OCI-LY1 (cell line): ENCODE results near the gene FCN1.

Source experiments
- H2AFZ ChIP-seq: fragments of 200-600 bp; sonication (generic), shearing (Covaris generic); 2 replicates; pipeline ENCODE4 v1.6.0; 2014; ENCODE audit warnings: antibody characterized with exemption, mild to moderate bottlenecking, low read length
- H3F3A ChIP-seq: fragments of 200-600 bp; sonication (generic), shearing (Covaris generic); 2 replicates; pipeline ENCODE4 v1.6.0; 2014; ENCODE audit warnings: mild to moderate bottlenecking, antibody characterized with exemption, low read length, moderate library complexity; ENCODE audit not compliant: insufficient read depth
- H3K27ac ChIP-seq: fragments of 200-600 bp; sonication (generic); 2 replicates; pipeline ENCODE4 v1.5.1; 2014; ENCODE audit warnings: low read length, mixed run types, mild to moderate bottlenecking, low read depth; ENCODE audit not compliant: poor library complexity, severe bottlenecking
- H3K27me3 ChIP-seq: fragments of 200-600 bp; sonication (generic); 2 replicates; pipeline ENCODE4 v1.6.0; 2014; ENCODE audit warnings: antibody characterized with exemption, mild to moderate bottlenecking, low read length, moderate library complexity; ENCODE audit not compliant: insufficient read depth
- H3K36me3 ChIP-seq: fragments of 200-600 bp; sonication (generic); 2 replicates; pipeline ENCODE4 v1.6.1; 2014; ENCODE audit warnings: mild to moderate bottlenecking, antibody characterized with exemption, low read length, moderate library complexity, mixed read lengths; ENCODE audit not compliant: insufficient read depth
- H3K4me1 ChIP-seq: fragments of 200-600 bp; sonication (generic); 2 replicates; pipeline ENCODE4 v1.5.1; 2014; ENCODE audit warnings: mild to moderate bottlenecking, low read length, moderate library complexity; ENCODE audit not compliant: insufficient read depth, severe bottlenecking
- H3K4me2 ChIP-seq: fragments of 200-600 bp; sonication (generic), shearing (Covaris generic); 2 replicates; pipeline ENCODE4 v1.6.1; 2014; ENCODE audit warnings: low read length
- H3K4me3 ChIP-seq: fragments of 200-600 bp; sonication (generic); 2 replicates; pipeline ENCODE4 v1.5.1; 2014; ENCODE audit warnings: low read length, low read depth, mild to moderate bottlenecking, mixed read lengths; ENCODE audit not compliant: poor library complexity, severe bottlenecking
- H3K79me2 ChIP-seq: fragments of 200-600 bp; shearing (Covaris generic); 2 replicates; pipeline ENCODE4 v1.6.1; 2016; ENCODE audit warnings: mixed run types, low read length, mixed read lengths; ENCODE audit not compliant: insufficient read depth
- H3K9ac ChIP-seq: fragments of 200-600 bp; sonication (generic), shearing (Covaris generic); 2 replicates; pipeline ENCODE4 v1.6.1; 2014; ENCODE audit warnings: mild to moderate bottlenecking, low read length, mixed read lengths
- H3K9me2 ChIP-seq: fragments of 200-600 bp; sonication (generic), shearing (Covaris generic); 2 replicates; pipeline ENCODE4 v1.6.1; 2014; ENCODE audit warnings: low read depth, mild to moderate bottlenecking, low read length, mixed read lengths
- H3K9me3 ChIP-seq: fragments of 200-600 bp; shearing (Covaris generic); 2 replicates; pipeline ENCODE4 v1.6.1; 2014; ENCODE audit warnings: low read length, mixed read lengths
- H4K20me1 ChIP-seq: fragments of 200-600 bp; sonication (generic), shearing (Covaris generic); 2 replicates; pipeline ENCODE4 v1.6.0; 2016; ENCODE audit warnings: mild to moderate bottlenecking, low read length; ENCODE audit not compliant: insufficient read depth
- CTCF ChIP-seq: fragments of 200-600 bp; sonication (generic), shearing (Covaris generic); IDR thresholded peaks from 2 replicates; pipeline ENCODE4 v1.5.1; 2017; ENCODE audit warnings: mild to moderate bottlenecking, antibody characterized with exemption, low read length, moderate library complexity, mixed read lengths
- EZH2 ChIP-seq: fragments of 200-600 bp; sonication (generic), shearing (Covaris generic); IDR thresholded peaks from 2 replicates; pipeline ENCODE4 v1.8.0; 2017; ENCODE audit warnings: borderline replicate concordance, mixed run types, mild to moderate bottlenecking, antibody characterized with exemption, low read length, moderate library complexity, mixed read lengths

FCN1 gene

GRCh38 chr9:134891713-134892112, 26.0 kb downstream of the FCN1 start:
- H3K9me2 ChIP-seq = no peaks in the 10 kb centered on the region
- no peak overlapping the region for H2AFZ ChIP-seq
- no peaks in the 10 kb centered on the region; the same call in 1 of the 2 replicates for H3K36me3 ChIP-seq
- no peak overlapping the region for H3K27ac ChIP-seq
- H3K27me3 ChIP-seq = peaks cover 12% of the 10 kb centered on the region
- no peak overlapping the region for H3K9ac ChIP-seq
- TF ChIP-seq EZH2 (no peak), CTCF (no peak)
- H3K4me1 ChIP-seq = peaks cover 25% of the 10 kb centered on the region
- H3K79me2 ChIP-seq = no peaks in the 10 kb centered on the region
- H4K20me1 ChIP-seq = no peaks in the 10 kb centered on the region
- peaks cover 19% of the 10 kb centered on the region for H3K9me3 ChIP-seq
- H3K4me2 ChIP-seq = no peak overlapping the region
- no peaks in the 10 kb centered on the region for H3F3A ChIP-seq
- H3K4me3 ChIP-seq = no peak overlapping the region

- Histone ChIP-seq H3K4me1 (peaks cover 25% of the 10 kb centered on the region), H3K4me3 (no peak overlapping the region), H3K9me2 (no peaks in the 10 kb centered on the region), H3F3A (no peaks in the 10 kb centered on the region), H3K9me3 (peaks cover 15% of the 10 kb centered on the region), H3K36me3 (no peaks in the 10 kb centered on the region; the same call in 1 of the 2 replicates), H3K4me2 (no peak overlapping the region), H3K27ac (no peak overlapping the region), H3K9ac (no peak overlapping the region), H3K79me2 (no peaks in the 10 kb centered on the region), H3K27me3 (peaks cover 12% of the 10 kb centered on the region), H2AFZ (no peak overlapping the region), H4K20me1 (no peaks in the 10 kb centered on the region)
- TF ChIP-seq CTCF (no peak), EZH2 (no peak)
These were observed 26.7 kb downstream of the FCN1 start for GRCh38 chr9:134891053-134891452.

DNA sequence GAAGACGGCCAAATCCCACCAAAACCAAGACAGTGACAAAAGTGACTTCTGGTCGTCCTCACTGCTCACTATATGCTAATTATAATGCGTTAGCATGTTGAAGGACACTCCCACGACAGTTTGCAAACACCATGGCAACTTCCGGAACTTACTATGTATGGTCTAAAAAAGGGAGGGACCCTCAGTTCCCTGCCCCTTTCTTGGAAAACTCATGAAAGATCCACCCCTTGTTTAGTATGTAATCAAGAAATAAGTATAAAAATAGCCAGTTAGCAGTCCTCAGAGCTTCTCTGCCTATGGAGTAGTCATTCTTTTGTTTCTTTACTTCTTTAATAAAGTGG, 27.6 kb downstream of the FCN1 start:
- H3K4me2 ChIP-seq = peak overlapping the region; percentile 6; the same call in 1 of the 2 replicates
- H3K36me3 ChIP-seq = no peaks in the 10 kb centered on the region; the same call in 1 of the 2 replicates
- TF ChIP-seq CTCF (no peak), EZH2 (no peak)
- H3K9ac ChIP-seq = no peak overlapping the region; the same call in 1 of the 2 replicates
- no peaks in the 10 kb centered on the region for H3K79me2 ChIP-seq
- peaks cover 25% of the 10 kb centered on the region for H3K4me1 ChIP-seq
- H3K4me3 ChIP-seq = no peak overlapping the region
- peaks cover 12% of the 10 kb centered on the region for H3K27me3 ChIP-seq
- H3K9me2 ChIP-seq = no peaks in the 10 kb centered on the region
- no peaks in the 10 kb centered on the region for H4K20me1 ChIP-seq
- no peaks in the 10 kb centered on the region for H3F3A ChIP-seq
- peak overlapping the region; percentile 34 for H3K27ac ChIP-seq
- H2AFZ ChIP-seq = no peak overlapping the region
- peaks cover 12% of the 10 kb centered on the region for H3K9me3 ChIP-seq
